Ovary (tissue), 3 donors: Measurements from ENCODE around the gene LIFR.

Source experiments
- CTCF ChIP-seq, 3 donors: fragments of 450-650 bp in 2 of 3; fragments of 200-600 bp in 1 of 3; IDR thresholded peaks; one replicate each; pipeline versions ENCODE4 v1.5.1 to v1.8.0; 2016 to 2022; ENCODE audit warnings: antibody characterized with exemption in 3 of 3, mild to moderate bottlenecking in 1 of 3
- EP300 ChIP-seq: sonication (generic); formaldehyde crosslinking; IDR thresholded peaks from one replicate; pipeline ENCODE4 v1.6.1; 2017; ENCODE audit warnings: antibody characterized with exemption
- POLR2A ChIP-seq: fragments of 450-650 bp; IDR thresholded peaks from one replicate; pipeline ENCODE4 v1.6.1; 2017; ENCODE audit warnings: antibody characterized with exemption, mild to moderate bottlenecking, moderate library complexity
- donor health status: DM: no; HTN: no; CAD: no.

- TF ChIP-seq CTCF (IDR thresholded peaks at IDR 0.05) (no peak), EP300 (no peak), POLR2A (no peak)
These were observed 2.0 kb downstream of the LIFR start for GRCh38 chr5:38554403-38554802.
